Stimulated activated CD4-positive, alpha-beta T cell treated with anti-CD3 and anti-CD28 coated beads, Interleukin-15, amount 100 ng/mL, for 48 hours (primary cell): Measurements from ENCODE around the gene OR7G2.

Experiments used
- DNase-seq, 2 donors: peaks; one replicate each; pipeline ENCODE4 v3.0.0-alpha.2; 2020; ENCODE audit warnings: low read depth in 2 of 2

Gene OR7G2

DNA sequence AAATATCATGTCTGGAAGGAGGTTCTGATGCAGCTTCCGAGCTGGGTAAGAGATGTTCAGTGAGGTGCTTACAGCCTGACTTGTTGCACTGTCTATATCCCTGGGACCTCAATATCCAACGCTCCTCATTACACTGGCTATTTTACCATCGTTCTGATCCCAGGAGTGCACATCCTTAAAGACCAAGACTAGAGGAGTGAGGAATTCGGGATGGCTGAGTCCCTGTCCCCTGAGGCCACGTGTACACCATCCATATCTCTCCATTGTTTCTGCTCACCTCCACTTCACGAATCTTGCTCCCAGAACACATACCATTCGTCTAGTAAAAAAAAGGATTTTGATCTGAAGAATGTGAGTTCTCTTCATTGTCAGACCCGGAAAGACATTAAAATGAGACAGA is at the start of gene OR7G2:
Gene OR7G2 (minus strand): TSS at position 101 of the 400 bp plus-strand sequence. CDS start 4,232 bp downstream, outside the sequence.
- no peak for DNase-seq

DNA sequence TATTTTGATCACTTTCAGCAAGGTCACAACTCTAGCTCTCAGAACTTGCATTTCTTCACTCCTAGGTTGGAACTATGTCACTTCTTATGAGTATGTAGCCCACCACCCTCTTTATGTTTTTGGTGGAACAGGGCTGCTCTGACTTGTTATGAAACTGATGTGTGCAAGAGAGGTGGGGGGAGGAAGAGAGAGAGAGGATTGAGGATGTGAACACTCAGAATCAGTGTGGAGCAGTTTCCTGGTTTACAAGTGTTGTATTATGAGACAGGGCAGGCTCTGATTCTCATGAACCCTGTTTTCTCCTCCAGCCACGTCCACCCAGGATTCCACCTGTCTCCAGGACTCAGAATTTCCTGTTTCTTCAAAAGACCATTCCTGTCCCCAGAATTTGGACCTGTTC is 49.0 kb upstream of the OR7G2 start:
- no peak for DNase-seq

DNA sequence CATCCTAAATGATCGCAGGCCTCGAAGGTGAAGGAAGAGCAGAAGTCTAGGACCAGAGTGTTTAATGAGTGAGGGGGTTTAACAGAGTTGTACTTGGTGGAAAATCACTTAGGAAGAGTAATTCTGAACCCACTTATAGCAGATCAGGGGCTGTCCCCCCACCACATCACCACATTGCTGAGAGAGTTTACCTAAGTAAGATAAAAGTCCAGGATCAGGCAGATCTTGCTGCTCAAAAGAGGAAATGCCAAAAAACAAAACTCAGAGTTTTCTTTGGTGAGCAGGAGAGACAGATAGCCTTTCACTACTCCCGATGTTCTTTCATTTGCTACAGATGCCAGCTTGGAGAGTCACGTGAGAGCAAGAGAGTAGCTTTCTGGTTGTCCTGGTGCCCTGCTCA is 48.3 kb upstream of the OR7G2 start:
- DNase-seq = no peak

DNA sequence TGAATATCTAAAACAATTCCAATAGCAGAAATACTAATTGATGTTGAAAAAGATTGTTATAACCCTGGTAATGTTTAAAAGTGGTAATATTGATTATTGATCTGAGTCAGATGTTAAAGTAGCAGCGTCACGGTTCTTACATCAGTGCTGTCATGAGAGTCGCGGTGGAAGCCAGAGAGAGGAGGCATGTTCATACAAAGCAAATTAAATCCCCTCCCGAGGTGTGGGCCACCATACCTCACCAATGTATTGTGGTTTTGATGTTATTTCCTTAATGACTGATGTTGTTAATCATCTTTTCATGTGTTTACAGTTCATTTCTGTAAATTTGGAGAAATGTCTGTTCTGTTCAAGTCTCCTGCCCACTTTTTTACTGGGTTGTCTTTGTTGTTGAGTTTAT is 44.1 kb upstream of the OR7G2 start:
- DNase-seq = no peak

DNA sequence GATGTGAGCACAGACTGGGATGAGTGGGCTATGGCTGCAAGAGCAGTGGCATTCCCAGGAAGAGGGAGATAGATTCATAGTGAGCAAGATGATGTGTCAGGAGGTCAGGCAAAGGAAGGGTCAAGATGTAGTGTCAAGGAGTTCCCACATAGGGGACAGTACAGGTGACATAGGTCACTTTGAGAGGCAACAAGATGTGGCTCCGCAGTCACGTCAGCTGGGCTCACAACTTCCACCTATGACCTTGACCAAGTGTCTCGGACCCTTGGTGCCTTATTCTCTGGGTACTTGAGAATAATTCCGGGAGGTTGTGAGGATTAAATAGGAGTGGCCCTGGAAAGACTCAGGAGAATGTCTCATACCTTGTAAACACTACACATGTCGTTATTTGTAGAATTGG is 43.4 kb upstream of the OR7G2 start:
- no peak for DNase-seq

- DNase-seq = no peak
Observed at GRCh38 chr19:9149997-9150396, 42.7 kb upstream of the OR7G2 start.

DNA sequence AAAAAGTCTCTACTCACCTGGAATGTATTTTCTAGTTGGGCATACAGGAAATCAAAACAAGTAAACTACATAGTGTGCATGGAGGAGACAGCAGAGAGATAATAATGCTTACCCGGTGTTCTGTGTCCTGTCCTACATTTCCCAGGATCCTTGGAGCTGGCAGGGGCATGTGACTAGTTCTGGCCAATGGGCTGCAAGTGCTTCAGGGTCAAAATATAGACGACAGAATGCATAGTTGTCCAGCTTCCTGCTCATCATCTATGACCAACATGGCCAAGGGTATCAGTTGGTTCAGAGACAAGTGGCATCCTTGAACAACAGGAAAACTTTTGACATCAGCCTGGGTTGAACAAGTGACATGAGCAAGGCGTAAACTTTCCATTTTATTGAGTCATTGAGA is 41.4 kb upstream of the OR7G2 start:
- no peak for DNase-seq

DNA sequence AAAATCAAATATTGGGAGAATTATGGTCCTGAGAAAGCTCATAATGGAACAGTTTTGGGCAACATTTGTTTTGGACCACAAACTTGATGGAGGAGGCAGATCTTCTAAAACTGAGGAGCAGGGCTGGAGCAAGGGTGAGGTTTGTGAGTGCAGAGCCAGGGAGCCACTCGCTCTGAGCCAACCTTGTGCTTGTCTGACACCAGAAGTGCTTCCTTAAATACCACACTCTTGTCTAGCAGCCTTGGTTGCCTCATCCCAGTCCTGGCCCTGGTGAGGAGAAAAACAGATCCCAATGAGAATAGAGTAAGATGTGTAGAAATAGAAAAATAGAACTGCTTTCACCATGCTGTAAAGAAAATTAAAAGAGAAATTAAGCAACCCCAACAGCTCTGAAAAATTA is 39.6 kb upstream of the OR7G2 start:
- no peak for DNase-seq

DNA sequence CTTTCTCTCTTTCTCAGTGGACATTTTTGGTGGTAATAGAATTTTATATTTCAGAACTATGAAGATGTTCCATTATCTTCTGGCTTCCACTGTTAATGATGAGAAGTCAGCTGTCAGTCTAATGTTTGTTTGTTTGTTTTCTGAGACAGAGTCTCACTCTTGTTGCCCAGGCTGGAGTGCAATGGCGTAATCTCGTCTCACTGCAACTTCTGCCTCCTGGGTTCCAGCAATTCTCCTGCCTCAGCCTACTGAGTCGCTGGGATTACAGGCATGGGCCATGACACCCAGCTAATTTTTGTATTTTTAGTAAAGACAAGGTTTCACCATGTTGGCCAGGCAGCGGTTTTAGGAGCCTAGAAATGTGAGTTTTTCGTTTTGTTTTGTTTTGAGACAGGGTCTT is 37.6 kb upstream of the OR7G2 start:
- no peak for DNase-seq

DNA sequence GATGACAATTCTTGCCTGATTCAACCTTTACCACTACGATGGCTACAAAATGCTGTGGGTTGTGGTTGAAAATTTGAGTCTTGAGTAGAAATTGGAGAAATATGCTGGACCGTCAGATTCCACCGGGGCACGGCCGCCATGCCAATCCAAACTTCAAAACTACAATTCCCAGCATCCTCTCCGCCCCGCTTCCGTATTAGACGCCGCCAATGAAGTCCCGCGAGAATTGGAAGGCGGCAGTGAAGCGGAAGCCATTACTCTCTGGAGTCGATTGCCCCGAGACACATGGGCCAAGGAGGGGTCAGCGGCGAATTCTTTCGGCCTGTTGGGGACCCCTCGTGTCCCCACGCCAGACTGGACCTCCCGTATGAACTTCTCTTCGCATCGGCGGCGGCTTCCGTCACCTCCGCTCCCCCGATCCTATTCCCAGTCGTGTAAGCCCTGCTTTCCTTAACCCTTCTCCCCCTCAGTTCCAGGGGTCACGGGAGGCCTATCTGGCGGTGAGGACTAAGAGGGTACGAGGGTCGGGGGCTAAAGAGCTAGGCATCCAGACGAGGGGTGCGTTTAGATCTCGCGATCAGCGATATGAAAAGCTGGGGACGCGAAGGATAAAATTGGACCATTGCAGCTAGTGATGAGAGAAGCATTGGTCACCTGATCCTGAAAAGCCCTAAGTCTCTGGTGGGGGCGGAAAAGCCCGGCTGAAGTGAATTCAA is 33.0 kb upstream of the OR7G2 start, which contains the start of gene ZNF317:
Gene ZNF317 (plus strand): TSS at position 239 of the 716 bp plus-strand sequence. CDS start 15,620 bp downstream, outside the sequence.
- DNase-seq = peak; percentile 77 to 89

GRCh38 chr19:9139609-9140158 is 32.4 kb upstream of the OR7G2 start:
- DNase-seq = no peak

DNA sequence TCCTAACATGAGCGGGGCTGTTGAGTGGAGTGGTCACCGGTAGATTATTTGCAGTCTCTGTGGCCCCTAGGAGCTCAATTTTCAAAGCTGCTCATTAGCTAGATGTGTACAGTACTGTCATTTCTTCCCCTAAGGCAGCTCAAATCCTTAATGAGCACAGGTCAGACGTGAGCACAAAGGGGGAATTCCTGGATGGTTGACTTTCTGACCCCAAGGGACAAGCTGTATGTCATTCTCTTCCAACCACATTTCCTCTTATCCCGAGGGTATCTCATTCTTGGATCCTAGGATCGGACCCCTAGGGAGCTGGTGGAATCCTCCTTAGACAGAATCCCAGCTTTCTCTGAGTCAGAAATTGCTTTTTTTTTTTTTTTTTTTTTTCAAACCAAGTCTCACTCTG is 25.1 kb upstream of the OR7G2 start:
- no peak for DNase-seq

- DNase-seq = no peak
Observed at GRCh38 chr19:9130965-9131364, 23.7 kb upstream of the OR7G2 start.

- no peak for DNase-seq
Observed at GRCh38 chr19:9128171-9128570, 20.9 kb upstream of the OR7G2 start.

- DNase-seq = no peak
Observed at GRCh38 chr19:9126900-9127405, 19.7 kb upstream of the OR7G2 start, which contains the start of gene OR7G3. Gene OR7G3, minus strand, starts transcription at chr19:9126950. Its CDS starts 0 bp downstream, at chr19:9126950.

DNA sequence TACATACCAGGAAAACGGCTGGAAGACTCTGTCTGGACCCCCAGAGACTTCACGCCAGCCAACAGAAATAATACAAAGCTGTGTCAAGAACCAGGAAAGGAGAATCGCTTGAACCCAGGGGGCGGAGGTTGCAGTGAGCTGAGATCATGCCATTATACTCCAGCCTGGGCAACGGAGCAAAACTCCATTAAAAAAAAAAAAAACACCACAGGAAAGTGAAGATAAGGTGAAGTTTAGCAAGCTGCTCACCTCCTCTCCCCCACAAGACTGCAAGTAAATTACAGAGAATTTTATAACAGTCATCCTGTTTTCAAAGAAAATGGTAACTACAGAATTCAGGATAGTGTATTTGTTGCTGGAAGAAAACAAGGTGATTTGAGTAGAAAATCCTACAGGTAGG is 9.3 kb upstream of the OR7G2 start:
- DNase-seq = no peak

DNA sequence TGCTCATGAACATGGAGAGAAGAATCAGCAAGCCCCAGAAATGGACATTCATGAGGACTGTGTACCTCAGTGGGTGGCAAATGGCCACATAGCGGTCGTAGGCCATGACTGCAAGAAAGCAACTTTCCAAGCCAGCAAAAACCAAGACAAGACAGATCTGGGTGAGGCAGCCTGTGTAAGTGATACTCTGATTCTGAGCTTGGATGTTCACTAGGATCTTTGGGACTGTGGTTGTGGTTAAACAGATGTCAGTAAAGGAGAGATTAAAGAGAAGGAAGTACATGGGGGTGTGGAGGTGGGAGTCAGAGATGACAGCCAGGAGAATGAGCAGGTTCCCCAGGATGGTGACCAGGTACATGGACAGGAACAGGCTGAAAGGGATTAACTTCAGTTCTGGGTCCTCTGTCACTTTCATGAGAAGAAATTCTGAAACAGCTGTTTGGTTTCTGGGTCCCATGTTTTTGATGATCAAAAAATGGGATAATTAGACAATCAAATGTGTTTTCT is 8.1 kb upstream of the OR7G2 start, which contains the start of gene OR7G1:
Gene OR7G1 (minus strand): TSS at position 457 of the 507 bp plus-strand sequence. CDS start 0 bp downstream, at position 457.
- no peak for DNase-seq

- DNase-seq = no peak
Observed at GRCh38 chr19:9109959-9110358, 2.7 kb upstream of the OR7G2 start.

- DNase-seq = no peak
Observed at GRCh38 chr19:9086761-9087160, 20.5 kb downstream of the OR7G2 start, which contains the start of gene OR1M1. Gene OR1M1, plus strand, starts transcription at chr19:9087061. Its CDS starts 6,184 bp downstream, at chr19:9093245.

DNA sequence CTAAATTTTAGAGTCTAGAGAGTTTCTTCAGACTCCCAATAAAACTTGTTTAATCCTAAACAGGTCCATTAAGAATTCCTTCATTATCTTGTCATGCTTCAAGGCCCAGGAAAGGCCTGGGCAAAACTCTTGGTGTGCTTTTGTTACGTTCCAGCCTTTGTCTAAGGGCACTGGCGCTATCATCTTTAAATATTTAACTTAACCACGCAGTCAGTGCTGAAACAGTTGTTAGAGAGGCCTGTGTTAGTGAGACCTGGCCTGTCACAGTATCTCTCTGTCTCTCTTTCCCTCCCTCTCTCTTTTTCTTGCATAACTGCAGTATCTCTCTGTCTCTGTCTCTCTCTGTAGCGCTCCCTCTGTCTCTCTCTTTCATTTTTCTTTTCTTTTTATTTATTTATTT is 28.6 kb downstream of the OR7G2 start:
- no peak for DNase-seq

DNA sequence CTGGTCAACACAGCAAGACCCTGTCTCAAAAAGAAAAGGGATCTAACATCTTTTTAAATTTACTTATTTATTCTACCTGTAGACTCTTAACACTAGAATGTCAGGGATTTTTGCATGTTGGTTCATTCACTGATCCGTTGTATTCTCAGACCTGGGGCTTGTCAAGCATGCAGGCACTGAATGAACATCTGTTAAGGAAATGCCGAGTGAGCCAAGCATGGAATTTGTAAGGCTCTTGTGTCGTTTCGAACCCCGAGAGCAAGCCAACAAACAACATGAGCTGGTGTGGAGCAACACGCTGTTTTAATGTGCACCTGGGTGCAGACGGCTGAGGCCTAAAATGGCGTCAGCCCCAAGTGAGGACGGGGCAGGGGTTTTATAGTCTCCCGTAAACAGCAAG is 30.4 kb downstream of the OR7G2 start:
- no peak for DNase-seq

DNA sequence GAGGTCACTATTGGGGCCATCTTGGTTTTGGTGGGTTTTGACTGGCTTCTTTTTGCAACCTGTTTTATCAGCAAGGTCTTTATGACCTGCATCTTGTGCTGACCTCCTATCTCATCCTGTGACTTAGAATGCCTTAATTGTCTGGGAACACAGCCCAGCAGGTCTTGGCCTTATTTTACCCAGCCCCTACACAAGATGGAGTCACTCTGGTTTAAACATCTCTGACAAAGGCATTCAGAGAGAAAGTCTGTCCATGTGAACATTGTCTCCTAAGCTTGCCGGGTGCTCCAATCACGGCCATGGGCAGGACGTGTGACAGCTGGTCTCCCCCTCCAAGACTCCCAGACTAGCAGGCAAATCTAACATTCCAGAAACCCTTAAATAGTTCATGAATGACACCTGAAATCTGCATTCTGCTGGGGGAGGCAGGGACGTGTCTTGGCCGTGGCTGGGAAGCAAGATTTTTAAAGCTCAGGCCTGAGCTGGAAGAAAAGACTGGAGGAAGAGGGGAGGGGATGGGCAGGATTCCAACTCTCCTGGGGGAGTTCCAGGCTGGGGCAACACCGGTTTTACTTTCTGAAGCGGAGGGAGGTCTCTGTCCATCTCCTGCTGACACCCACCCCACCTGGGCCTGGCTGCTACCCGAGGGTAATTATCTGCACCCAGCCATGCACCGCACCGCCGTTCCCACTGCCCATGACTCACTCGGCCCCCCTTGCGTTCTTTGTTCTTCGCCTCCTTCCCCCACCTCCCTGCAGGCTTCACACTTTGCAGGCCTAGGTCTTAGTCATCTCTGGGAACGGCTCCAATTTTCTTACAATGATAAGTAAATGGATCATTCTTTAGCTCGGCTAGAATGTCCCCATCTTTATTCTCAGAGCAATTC is 32.0 kb downstream of the OR7G2 start:
- no peak for DNase-seq
